Superior temporal gyrus (tissue), 1 donor: ENCODE results near the gene NEK11.
"Not testable (repeated sequence)": the region's sequence is repeated elsewhere in the genome, so short reads cannot be mapped to it uniquely, and the experiment has no call there.

Experiments used
- DNase-seq: peaks from one replicate; pipeline ENCODE4 v3.0.0-alpha.2; 2016; ENCODE audit errors: extremely low spot score

The NEK11 gene

DNA sequence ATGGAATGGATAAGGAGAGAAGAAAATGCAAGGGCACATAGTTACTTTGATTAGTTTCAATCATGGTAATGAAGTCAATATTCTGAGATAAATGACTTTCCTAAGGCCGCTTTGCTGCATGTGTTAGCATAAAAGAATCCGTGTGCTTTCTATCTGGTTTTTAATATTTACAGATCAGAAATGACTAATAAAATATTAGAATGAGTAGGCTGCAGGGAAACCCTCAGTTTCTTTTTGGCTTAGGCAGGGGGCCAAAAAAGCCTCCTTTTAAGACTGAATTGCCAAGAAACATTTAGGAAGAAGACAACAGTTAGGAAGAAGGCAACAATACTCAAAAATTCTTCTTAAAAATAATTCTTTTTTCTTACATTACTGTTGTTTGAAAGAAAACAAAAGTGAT is 11.6 kb downstream of the NEK11 start:
- DNase-seq: no peak

DNA sequence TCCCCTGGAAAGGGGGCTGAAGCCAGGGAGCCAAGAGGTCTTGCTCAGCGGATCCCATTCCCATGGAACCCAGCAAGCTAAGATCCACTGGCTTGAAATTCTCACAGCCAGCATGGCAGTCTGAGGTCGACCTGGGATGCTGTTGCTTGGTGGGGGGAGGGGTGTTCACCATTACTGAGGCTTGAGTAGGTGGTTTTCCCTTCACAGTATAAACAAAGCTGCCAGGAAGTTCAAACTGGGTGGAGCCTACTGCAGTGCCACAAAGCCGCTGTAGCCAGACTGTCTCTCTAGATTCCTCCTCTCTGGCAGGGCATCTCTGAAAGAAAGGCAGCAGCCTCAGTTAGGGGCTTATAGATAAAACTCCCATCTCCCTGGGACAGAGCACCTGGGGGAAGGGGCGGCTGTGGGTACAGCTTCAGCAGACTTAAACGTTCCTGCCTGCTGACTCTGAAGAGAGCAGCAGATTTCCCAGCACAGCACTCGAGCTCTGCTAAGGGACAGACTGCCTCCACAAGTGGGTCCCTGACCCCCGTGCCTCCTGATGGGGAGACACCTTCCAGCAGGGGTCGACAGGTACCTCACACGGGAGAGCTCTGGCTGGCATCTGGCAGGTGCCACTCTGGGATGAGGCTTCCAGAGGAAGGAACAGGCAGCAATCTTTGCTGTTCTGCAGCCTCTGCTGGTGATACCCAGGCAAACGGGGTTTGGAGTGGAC is 15.8 kb downstream of the NEK11 start:
- not testable (repeated sequence) for DNase-seq

DNA sequence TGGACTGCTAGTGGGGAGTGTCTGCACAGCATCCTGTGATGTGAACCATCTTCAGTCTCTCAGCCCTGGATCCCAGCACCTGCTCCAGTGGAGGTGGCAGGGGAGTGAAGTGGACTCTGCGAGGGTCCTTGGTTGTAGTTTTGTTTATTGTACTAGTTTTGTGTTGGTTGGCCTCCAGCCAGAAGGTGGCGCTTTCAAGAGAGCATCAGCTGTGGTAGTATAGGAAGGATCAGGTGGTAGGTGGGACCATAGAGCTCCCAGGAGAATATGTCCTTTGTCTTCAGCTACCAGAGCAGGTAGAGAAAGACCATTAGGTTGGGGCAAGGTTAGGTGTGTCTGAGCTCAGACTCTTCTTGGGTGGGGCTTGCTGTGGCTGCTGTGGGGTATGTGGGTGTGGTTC is 20.9 kb downstream of the NEK11 start:
- no peak for DNase-seq

DNA sequence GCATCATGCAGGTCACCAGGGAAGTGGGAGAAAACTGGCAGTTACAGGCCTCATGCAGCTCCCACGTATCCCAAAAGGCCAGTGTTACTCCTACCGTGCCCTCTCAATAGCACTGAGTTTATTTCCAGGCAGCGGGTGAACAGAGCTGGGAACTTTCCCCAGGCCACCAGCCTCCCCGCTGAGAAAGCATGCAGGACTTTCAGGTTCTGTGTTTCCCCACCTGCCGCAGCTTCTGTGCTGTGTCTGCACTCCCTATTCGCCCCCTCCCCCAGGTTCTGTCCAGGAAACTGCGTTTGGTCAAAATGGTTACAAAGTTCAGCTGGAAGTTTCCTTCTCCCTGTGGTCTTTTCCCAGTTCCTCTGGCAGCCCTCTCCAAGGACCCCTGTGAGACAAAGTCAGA is 21.4 kb downstream of the NEK11 start:
- DNase-seq: no peak

DNA sequence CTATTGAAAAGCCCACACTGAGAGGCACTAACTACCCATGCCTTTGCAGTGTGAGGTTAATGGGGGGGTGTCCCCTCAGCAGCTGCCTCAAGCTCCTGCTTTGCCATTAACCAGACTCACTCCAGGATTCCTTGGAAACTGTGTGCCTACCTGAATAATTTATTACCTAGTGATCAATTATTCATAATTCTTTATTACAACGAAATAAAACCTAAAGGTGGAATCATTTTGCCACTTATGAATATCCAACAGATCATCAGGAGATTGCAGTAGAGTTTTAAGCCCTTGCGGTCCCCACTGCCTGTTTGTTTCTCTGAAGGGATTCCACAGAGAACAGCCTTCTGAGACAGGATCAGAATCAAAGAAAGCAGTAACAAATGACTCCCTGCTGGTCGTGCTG is 23.3 kb downstream of the NEK11 start:
- no peak for DNase-seq

DNA sequence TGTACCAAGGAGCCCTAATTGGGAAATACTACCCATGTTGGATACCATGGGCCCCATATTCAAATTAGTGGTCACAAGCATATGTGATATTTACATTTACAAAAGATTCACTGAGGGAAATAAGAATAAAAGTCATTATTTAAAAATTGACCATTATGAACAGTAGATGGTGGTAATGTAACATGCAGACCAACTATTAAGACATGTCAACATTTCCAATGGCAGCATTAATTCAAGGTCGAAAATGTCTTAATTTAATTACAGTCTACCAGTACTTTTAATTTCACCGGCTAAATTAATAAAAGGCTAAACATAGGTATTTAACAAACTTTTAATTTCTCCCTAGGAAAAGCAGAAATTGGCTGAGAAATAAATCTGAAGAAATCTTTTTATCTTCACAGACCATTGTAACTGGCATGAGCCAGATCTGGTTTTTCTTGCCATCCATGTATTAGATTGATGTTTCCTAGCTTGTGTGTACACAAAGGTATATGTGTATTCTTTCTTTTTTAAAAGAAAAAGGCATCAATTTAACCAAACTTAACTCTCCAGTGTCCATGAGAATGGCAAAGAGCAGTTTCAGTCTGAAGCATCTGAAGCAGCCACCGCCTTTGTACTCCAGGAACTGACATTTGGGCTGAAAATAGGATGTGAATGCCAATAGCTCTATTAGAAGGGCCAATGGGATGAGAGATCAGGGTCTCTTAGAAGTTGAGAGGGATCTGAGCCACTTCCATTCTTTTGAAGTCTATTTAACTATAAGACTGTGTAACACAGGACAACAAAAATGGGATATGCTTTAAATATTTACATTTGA is 26.6 kb downstream of the NEK11 start:
- DNase-seq: peak; percentile 70

DNA sequence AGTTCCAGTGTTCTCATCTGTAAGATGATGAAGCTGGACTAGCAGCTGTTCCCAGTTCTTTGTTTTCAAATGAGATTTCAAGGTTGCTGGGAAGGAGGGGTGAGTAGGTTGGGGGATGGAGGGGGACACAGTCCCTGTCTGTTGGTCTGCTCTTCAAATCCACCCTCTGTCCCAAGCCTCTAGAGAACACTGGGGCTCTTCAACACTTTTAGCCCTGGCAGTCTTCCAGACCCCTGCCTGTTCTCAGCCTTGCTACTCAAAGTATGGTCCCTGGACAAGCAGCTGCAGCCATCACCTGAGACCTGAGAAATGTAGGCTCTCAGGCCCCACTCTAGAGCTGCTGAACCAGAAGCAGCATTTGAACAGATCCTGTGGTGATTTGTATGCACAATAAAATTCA is 41.3 kb downstream of the NEK11 start:
- DNase-seq: no peak

DNA sequence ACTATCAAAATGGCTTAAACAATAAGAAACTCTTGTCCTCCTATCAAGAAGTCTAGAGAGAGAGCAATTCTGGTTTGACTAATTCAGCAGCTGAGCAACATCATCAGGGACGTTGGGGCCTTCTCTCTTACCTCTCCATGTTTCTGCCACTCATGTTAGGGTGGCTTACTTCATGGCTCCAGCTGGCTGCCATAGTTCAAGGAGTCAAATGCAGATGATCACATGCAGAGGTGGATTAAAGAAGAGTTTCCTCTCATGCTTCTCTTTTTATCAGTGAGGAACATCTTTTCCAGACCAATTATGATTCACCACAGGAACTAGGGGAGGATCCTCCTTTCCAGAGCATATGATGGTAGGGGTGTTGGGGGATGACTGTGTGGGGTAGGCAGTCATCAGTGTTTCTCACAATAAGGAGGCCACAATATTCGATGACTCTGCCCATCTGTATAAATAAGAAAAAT is 45.5 kb downstream of the NEK11 start:
- no peak for DNase-seq

DNA sequence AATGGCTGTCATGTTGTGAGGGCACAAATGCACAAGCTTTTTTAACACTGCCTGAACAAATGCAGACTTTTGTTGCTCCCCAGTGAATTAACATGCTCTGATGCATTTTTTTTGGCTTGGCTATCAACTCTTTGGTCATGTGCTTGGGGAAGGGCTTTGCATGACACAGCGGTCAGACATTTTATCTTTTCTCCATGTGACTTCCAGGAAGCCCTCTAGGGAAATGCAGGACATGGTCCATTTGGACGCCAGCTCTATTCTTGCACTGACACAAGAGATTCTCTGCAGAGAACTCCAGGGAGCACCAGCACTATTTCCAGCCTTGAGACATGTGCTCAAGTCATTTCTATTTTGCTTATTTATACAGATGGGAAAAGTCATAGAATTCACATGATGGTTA is 46.2 kb downstream of the NEK11 start:
- DNase-seq: no peak

DNA sequence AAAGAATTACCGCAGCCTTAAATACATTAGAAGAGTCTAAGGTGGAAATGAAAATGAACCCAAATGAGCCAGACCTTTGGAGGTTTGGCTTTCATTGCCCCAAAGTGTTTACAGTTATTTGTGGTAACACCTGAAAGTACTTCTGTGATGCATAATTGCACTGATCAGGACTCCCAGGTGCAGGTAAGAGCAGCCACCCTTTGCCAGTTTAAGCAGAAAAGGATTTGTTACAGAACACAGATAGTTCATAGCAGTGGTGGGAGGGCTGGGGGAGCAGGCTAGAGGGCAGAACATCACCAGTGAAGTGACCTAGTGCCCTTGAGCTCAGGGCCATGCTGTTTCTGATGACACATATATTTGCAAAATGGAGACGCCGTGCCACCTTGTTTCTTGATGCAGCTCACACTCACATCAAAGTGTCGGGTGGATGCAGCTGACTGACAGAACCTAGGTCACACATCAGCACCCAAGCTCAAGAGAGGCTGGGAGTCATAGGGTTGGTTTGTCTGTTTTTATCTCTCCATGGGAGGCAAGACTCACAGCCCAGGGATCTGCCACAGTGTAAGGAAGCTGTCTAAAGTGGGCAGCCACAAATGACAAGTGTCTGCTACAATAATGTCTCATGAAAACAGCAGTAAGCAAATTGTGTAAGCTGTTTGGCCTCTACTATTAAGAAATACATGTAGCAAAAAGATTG is 49.1 kb downstream of the NEK11 start:
- no peak for DNase-seq

DNA sequence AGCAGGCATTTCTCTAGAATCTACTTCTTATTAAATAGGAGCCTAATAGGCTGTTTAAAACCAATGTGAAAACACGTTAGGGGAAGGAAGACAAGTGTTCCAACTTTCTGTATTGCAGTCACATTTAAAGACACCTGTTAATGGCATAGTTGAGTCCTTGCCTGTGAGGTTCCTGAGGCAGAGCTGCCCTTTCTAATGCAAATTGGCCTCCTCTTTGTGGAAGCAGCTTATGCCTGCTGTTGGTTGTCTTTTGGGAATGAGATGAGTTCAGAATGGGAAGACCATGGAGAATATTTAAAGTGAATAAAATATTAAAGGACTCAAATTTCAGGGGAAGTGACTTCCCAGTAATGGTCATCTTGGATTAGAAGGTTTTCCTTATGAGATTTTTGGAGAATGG is 51.2 kb downstream of the NEK11 start:
- no peak for DNase-seq

DNA sequence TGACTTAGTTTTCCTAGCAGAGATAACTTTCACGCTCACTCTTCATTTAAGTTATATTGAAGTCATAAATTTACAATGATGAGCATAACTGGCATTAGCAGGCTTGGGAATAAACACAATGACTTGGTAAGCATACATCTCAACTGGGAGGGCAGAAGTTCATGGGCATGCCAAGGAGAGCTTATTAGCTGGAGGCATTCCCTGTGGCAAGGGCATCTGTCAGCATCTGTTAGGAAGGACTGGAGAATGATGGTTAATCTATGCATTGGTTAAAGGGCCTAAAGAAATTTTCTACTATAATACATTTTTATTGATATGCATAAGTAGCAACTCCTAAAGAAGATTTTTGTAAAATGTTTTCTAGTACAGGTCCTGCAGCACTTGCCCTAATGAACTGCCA is 52.4 kb downstream of the NEK11 start:
- no peak for DNase-seq

DNA sequence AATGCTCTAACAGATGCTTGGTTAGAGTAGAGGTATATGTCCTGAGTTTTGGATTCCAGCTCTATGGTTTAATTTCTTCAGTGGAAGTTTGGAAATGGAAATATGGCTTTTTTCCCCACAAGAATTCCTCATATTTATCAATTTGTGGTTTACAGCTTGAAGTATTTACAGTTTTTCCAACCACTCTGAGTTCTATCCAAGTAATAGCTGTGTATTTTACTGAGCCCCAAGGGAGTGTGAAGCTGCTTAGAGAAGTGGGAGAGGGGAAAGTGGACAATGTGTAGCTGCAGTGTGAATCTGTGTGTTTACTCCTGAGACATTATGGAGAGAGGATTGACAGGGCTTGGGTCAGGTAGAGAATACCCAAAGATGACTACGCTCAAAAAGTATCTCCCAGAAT is 54.5 kb downstream of the NEK11 start:
- DNase-seq: no peak

DNA sequence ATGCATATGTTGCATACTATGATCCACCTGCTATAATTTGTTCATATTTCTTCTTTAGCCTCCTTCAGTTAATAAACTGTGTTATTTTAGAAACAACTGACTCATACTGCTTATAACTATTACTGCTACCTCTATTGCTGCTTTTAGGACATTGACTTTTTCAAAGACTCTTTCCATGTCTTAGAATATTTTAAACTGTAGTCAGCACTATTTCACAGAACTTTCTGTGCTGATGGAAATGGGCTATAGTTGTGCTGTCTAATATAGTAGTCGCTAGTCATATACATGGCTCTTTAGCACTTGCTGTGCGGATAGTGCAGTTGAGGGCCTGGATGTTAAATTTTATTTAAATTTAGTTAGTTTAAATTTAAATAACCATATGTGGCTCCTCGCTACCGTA is 55.6 kb downstream of the NEK11 start:
- DNase-seq: no peak

DNA sequence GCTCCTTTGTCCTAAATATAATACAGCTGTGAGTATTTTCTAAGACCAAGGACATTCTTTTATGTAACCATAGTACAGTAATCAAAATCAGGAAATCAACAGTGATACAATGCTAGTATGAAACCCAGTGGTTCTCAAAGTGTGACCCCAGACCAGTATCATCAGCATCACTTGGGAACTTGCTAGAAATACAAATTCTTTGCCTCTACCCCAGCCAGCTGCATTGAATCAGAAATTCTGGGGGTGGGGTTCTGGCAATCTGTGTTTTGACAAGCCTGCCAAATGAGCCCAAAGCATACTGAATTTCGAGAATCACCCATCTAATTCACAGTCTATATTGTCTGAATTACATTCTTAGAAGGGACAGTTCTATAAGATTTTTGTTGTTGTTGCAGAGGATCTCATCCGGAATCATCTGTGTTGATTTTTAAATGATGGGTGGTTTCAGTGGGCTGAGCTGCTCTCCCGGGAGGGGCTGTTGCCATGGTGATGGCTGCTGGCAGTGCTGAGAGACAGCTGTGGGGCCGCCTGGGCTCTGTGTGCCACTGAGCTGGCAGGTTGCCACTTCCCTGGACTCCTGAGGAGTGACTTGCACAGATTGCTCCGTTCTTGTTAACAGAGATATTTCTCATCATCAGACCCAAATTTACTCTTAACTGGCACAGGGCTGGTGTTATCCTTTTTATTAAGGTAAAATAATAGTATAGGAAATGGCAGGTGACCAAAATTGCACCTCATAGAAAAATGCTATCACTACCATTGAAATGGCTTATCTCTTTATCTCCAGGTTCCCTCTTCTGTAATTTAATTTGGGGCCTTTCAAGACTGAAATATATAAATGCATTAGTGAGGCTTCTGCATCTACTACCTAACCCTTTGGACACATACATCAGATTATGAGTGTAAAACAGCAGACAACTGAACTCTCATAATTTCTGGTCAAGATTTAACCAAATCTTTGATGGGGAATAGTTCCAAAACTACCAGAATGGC is 56.5 kb downstream of the NEK11 start:
- peak; percentile 98 for DNase-seq

DNA sequence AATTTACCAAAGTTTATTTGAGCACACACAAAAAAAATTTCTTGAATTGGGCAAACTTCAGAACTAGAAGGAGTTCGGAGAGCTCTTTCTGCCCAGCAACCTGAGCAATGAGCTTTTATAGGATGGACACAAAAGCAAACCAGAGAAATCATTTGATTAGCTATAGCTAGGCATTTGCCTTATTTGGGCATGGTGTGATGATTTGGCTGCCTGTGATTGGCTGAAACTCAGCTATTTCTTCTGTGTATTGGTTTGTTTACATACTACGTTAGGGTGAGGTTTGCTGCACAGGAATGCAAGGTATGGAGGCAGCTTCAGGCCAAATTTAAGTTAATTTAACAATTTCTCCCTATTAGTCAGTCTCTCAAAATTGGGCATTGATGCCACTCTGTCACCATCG is 65.1 kb downstream of the NEK11 start:
- no peak for DNase-seq

DNA sequence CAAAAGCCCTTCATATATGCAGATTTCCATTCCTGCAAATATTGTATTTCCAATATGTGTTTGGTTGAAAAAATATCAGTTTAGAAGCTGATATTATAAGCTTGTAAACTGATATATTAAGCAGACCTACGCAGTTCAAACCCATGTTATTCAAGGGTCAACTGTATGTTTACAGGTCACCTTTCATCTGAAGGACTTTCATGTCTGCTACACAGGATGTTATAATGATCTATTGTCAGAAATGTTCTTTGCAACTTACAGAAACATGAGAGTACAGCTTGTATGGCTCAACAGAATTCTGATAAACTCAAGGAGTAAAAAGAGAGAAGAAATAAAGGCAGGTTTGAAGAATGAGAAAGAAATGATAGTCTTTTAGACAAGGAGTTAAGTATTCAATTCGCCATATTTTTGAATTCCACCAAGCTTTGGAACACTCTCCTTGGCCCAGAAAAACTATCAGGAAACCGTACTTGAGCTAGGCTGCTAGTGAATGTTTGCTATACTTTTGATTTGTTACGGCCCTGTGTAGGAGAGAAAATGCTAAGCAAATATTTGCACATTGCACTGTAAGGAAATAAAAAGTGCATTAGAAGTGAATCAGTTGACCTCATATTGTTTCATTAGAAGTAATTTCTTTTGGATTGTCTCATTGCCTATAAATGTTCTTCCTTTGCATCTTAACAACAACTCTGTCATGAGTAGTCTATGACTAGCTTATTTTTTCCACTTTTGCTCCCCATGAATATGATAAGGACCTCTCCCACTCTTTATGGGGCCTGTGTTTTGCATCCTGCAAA is 81.2 kb downstream of the NEK11 start:
- DNase-seq: no peak

DNA sequence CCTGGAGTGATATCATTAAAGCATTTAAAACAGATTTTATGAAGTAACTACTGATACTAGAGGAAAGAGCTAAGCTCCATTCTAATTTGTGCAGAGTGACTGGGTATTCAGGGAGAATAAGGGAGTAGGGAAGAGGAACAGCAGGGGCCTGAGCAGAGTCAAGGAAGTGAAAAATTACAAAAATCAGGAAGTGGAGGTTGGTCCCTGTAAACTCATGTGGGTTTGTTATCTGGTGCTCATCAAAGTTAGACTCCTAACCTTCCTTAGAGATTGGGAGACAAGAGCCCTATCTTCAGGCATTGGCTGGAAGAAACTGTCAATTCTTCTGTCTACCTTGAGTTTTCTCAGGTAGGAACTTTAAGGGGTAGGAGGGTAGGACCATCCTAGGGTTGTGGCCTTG is 82.5 kb downstream of the NEK11 start:
- DNase-seq: no peak

DNA sequence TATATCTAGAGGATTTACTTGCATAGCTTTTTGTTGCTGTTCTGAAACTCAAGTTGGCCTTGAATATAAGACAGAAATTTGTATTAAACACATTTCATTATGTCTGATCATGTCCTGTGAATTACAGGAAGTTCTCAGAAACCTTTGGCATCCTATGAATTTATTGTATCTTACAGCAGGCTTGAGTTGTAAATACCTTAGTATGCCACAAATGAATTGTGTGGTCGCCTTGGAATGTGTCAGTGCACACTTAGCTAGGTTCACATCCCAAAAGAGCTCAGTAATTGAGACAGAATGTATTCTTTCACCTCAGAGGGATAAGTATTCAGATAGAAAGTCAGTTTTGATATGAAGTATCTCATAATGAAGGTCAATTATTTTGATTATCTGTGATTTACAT is 83.4 kb downstream of the NEK11 start:
- no peak for DNase-seq

DNA sequence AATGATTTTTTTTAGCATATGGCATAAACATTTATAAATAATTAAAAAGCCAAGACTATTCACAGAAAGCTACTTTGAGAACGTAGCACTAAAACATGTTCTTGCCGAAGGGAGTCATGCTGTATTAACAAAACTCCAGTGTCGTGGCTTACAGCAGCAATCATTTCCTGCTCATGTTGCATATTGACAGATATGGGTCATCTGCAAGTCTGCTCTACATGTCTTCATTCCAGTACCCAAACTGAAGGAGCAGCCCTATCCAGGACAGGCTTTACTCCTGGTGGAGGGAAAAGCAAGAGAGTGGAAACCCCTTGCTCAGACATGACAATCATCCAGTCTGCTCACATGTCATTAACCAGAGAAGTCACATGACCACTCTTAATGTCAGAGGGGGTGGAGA is 87.6 kb downstream of the NEK11 start:
- no peak for DNase-seq

DNA sequence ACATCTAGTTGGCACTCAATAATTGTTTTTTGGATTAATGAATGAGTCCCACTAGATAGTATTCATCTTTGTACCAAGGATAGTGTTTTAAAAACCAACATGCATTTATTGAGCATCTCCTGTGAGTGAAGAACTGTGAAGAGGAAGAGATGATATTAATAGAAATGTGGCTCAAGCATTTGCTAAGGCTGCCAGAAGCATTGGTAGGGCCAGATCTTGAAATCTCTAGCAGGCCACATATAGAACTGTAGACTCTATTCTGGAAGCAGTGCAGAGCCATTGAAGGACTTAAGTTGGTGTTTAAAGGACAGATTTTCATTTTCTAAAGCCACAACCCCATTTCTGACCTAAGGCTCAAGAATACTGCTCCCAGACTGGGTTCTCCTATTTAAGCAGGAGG is 99.0 kb downstream of the NEK11 start:
- no peak for DNase-seq
